Measurements from ENCODE around the gene C18orf32.

DNA sequence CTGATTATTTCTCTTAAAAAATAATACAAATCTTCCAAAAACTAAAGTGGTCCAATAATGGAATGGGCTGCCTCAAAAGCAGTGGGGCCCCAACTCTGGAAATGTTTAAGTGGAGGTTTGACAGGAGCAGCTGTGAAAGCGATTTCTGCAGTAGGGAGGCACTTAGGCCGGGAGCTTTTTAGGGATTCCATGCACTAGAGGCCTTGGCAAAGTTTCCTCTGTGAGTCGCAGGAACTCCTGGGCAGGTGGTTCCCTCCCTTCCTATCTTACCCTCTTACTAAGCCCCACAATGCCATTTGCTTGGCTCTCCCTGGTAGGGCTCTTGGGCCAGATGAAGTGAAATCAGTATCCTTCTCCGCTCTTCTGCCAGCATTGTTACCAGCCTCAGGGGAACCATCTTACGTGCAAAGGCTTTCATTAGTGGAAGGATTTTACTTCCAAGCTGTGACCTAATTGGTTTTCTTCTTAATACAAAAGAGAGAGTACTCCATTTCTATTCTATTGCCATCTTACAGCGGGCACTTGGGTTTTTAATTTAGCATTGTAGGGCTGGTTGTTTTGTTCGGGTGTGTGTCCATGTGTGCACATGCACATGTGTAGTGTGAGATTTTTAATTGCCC lies 34.3 kb upstream of the C18orf32 start:
- TF ChIP-seq, protein P1, sequence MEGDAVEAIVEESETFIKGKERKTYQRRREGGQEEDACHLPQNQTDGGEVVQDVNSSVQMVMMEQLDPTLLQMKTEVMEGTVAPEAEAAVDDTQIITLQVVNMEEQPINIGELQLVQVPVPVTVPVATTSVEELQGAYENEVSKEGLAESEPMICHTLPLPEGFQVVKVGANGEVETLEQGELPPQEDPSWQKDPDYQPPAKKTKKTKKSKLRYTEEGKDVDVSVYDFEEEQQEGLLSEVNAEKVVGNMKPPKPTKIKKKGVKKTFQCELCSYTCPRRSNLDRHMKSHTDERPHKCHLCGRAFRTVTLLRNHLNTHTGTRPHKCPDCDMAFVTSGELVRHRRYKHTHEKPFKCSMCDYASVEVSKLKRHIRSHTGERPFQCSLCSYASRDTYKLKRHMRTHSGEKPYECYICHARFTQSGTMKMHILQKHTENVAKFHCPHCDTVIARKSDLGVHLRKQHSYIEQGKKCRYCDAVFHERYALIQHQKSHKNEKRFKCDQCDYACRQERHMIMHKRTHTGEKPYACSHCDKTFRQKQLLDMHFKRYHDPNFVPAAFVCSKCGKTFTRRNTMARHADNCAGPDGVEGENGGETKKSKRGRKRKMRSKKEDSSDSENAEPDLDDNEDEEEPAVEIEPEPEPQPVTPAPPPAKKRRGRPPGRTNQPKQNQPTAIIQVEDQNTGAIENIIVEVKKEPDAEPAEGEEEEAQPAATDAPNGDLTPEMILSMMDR (IDR thresholded peaks at IDR 0.05 in 8 of 11, conservative IDR thresholded peaks at IDR 0.05 in 3 of 11): no peak
- TF ChIP-seq POLR2AphosphoS5 (IDR thresholded peaks at IDR 0.05): no peak
